ENCODE results near the gene DCDC2B.
"Not testable (repeated sequence)": the region's sequence is repeated elsewhere in the genome, so short reads cannot be mapped to it uniquely, and the experiment has no call there.

The DCDC2B gene

DNA sequence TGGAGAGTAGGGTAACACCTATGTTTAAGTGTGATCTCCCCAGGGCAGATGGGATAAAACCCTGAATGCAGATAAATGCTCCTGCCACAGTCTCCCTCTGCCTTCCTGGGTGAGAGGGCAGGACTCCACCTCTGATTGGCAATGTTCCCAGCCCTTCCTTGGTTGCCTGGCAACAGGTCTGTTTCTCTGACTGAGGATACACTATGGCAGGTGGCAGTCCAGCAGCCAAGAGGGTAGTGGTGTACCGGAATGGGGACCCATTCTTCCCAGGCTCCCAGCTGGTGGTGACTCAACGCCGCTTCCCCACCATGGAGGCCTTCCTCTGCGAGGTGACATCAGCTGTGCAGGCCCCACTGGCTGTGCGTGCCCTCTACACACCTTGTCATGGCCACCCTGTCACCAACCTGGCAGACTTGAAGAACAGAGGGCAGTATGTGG, at the start of gene DCDC2B:
DCDC2B (plus strand) TSS at position 199 of the 438 bp plus-strand sequence; CDS start at position 204, 5 bp downstream.
- H3K9ac ChIP-seq (ENCODE audit: low read length): no peak within 1 kb of the TSS
- H3K4me3 ChIP-seq (ENCODE audit: low read length): no peak within 1 kb of the TSS
- peaks cover 19% of the 10 kb centered on the region for H3K36me3 ChIP-seq (replicated peaks; ENCODE audit: low read depth, low read length)
- H3K27me3 ChIP-seq (ENCODE audit: low read depth, low read length): no peaks in the 10 kb centered on the region
- TF ChIP-seq, protein P1, sequence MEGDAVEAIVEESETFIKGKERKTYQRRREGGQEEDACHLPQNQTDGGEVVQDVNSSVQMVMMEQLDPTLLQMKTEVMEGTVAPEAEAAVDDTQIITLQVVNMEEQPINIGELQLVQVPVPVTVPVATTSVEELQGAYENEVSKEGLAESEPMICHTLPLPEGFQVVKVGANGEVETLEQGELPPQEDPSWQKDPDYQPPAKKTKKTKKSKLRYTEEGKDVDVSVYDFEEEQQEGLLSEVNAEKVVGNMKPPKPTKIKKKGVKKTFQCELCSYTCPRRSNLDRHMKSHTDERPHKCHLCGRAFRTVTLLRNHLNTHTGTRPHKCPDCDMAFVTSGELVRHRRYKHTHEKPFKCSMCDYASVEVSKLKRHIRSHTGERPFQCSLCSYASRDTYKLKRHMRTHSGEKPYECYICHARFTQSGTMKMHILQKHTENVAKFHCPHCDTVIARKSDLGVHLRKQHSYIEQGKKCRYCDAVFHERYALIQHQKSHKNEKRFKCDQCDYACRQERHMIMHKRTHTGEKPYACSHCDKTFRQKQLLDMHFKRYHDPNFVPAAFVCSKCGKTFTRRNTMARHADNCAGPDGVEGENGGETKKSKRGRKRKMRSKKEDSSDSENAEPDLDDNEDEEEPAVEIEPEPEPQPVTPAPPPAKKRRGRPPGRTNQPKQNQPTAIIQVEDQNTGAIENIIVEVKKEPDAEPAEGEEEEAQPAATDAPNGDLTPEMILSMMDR (IDR thresholded peaks at IDR 0.05; ENCODE audit: low read depth, low read length): no peak
- TF ChIP-seq EZH2phosphoT487 (IDR thresholded peaks at IDR 0.05; ENCODE audit: low read depth): no peak
- no peaks in the 10 kb centered on the region for H4K20me1 ChIP-seq (ENCODE audit: insufficient read depth, low read length)
- no peak within 1 kb of the TSS for H3K27ac ChIP-seq (ENCODE audit: low read length)
- peaks cover 30% of the 10 kb centered on the region for H3K4me1 ChIP-seq (ENCODE audit: low read length)
- no peak within 1 kb of the TSS for H3K4me2 ChIP-seq (ENCODE audit: low read length)
- no peaks in the 10 kb centered on the region for H3K9me3 ChIP-seq (ENCODE audit: insufficient read depth, low read length)
- H2AFZ ChIP-seq (ENCODE audit: low read depth, low read length): no peak within 1 kb of the TSS
- H3K79me2 ChIP-seq (ENCODE audit: low read length): no peaks in the 10 kb centered on the region

DNA sequence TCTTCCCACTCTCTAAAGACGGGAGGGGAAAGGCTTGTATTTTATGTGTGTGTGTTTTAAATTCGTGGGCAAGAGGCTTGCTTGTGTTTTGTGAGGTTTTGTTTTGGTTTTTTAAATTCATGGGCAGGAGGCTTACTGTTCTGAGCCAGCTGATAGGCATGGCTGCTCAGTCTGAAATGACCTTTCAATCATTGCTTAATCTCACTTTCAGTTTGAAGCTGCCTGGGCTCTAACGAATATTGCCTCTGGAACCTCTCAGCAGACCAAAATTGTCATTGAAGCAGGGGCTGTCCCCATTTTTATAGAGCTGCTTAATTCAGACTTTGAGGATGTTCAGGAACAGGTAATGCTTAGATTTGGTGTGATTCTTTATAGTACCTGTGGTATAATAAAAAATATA, 49.7 kb upstream of the DCDC2B start:
- no peaks in the 10 kb centered on the region for H3K79me2 ChIP-seq (ENCODE audit: low read length)
- no peak overlapping the region for H3K9ac ChIP-seq (ENCODE audit: low read length)
- H3K4me2 ChIP-seq (ENCODE audit: low read length): peak overlapping the region; percentile 12; the same call in 1 of the 2 replicates
- H3K4me3 ChIP-seq (ENCODE audit: low read length): no peak overlapping the region
- TF ChIP-seq, protein P1 (IDR thresholded peaks at IDR 0.05; ENCODE audit: low read depth, low read length): no peak
- no peak for TF ChIP-seq EZH2phosphoT487 (IDR thresholded peaks at IDR 0.05; ENCODE audit: low read depth)
- peaks cover 25% of the 10 kb centered on the region for H3K4me1 ChIP-seq (ENCODE audit: low read length)
- H3K27ac ChIP-seq (ENCODE audit: low read length): no peak overlapping the region
- no peak overlapping the region for H2AFZ ChIP-seq (ENCODE audit: low read depth, low read length)
- no peaks in the 10 kb centered on the region for H3K27me3 ChIP-seq (ENCODE audit: low read depth, low read length)
- H4K20me1 ChIP-seq (ENCODE audit: insufficient read depth, low read length): no peaks in the 10 kb centered on the region
- no peaks in the 10 kb centered on the region for H3K9me3 ChIP-seq (ENCODE audit: insufficient read depth, low read length)
- peaks cover 45% of the 10 kb centered on the region for H3K36me3 ChIP-seq (replicated peaks; ENCODE audit: low read depth, low read length)

DNA sequence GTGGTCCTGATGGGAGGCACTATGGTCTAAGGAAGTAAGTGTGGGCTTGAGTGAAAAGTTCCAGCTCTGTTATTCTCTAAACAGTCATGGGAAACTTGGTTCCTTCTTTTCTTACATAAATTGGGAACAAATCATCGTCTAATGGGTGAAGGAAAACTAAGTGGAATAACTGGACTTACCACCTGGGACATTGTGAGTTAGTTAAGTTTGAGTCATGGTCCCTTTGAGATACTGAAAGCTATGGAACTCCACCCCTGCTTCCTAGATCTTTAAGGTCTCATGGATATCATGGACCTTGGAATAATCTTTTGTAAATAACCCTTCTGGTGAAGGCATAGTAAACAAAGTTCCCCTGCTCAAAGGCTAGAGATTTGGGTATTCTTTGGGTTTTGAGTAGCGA, 45.5 kb upstream of the DCDC2B start:
- Histone ChIP-seq H3K4me1 (ENCODE audit: low read length) (peaks cover 47% of the 10 kb centered on the region), H3K27ac (ENCODE audit: low read length) (no peak overlapping the region), H3K36me3 (replicated peaks; ENCODE audit: low read depth, low read length) (peaks cover 45% of the 10 kb centered on the region), H4K20me1 (ENCODE audit: insufficient read depth, low read length) (no peaks in the 10 kb centered on the region), H3K27me3 (ENCODE audit: low read depth, low read length) (no peaks in the 10 kb centered on the region), H3K4me3 (ENCODE audit: low read length) (no peak overlapping the region), H3K9me3 (ENCODE audit: insufficient read depth, low read length) (no peaks in the 10 kb centered on the region), H3K79me2 (ENCODE audit: low read length) (no peaks in the 10 kb centered on the region; the same call in 1 of the 2 replicates), H3K4me2 (ENCODE audit: low read length) (no peak overlapping the region), H2AFZ (ENCODE audit: low read depth, low read length) (no peak overlapping the region), H3K9ac (ENCODE audit: low read length) (no peak overlapping the region)
- no peak for TF ChIP-seq EZH2phosphoT487 (IDR thresholded peaks at IDR 0.05; ENCODE audit: low read depth)
- TF ChIP-seq, protein P1 (IDR thresholded peaks at IDR 0.05; ENCODE audit: low read depth, low read length): no peak

DNA sequence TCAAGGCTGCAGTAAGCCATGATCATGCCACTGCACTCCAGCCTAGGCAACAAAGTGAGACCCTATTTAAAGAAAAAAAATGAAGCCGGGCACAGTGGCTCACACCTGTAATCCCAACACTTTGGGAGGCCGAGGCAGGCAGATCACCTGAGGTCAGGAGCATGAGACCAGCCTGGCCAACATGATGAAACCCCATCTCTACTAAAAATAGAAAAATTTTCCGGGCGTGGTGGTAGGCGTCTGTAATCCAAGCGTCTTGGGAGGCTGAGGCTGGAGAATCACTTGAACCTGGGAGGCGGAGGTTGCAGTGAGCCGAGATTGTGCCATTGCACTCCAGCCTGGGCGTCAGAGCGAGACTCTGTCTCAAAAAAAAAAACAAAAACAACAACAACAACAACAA, 43.3 kb upstream of the DCDC2B start:
- peaks cover 42% of the 10 kb centered on the region for H3K36me3 ChIP-seq (replicated peaks; ENCODE audit: low read depth, low read length)
- H2AFZ ChIP-seq (ENCODE audit: low read depth, low read length); H3K4me3 ChIP-seq (ENCODE audit: low read length); H3K27ac ChIP-seq (ENCODE audit: low read length); H3K9me3 ChIP-seq (ENCODE audit: insufficient read depth, low read length); H3K4me2 ChIP-seq (ENCODE audit: low read length); H3K27me3 ChIP-seq (ENCODE audit: low read depth, low read length); H4K20me1 ChIP-seq (ENCODE audit: insufficient read depth, low read length); H3K79me2 ChIP-seq (ENCODE audit: low read length); H3K9ac ChIP-seq (ENCODE audit: low read length): not testable (repeated sequence)
- peaks cover 43% of the 10 kb centered on the region for H3K4me1 ChIP-seq (ENCODE audit: low read length)
